Spleen (tissue), 11 donors: ENCODE results near the gene SCIMP. TPM values are rescaled to one million over a fixed set of nuclear protein-coding genes. Genes with fewer than 3 reads are reported as not detected.
"Not testable (repeated sequence)": the region's sequence is repeated elsewhere in the genome, so short reads cannot be mapped to it uniquely, and the experiment has no call there.

Experiments
- DNase-seq: peaks from one replicate; pipeline ENCODE4 v3.0.0-alpha.2; 2020
- H3K27ac ChIP-seq, 8 donors: fragments of 200-600 bp; sonication (generic) in 7 of 8; 1 replicate in 4 of 8; 2 replicates in 4 of 8; pipeline versions ENCODE4 v1.5.0 to v1.8.0; 2016 to 2021; ENCODE audit warnings: inconsistent platforms in 4 of 8, mild to moderate bottlenecking in 4 of 8, moderate library complexity in 1 of 8
- H3K27me3 ChIP-seq, 7 donors: fragments of 200-600 bp; sonication (generic) in 6 of 7; replicated peaks in 1 of 7; 1 replicate in 4 of 7; 2 replicates in 3 of 7; pipeline versions ENCODE4 v1.5.0 to v1.8.0; 2016 to 2021; ENCODE audit warnings: inconsistent platforms in 3 of 7, mild to moderate bottlenecking in 1 of 7
- H3K36me3 ChIP-seq, 6 donors: fragments of 200-600 bp; sonication (generic) in 5 of 6; 1 replicate in 4 of 6; 2 replicates in 2 of 6; pipeline versions ENCODE4 v1.5.0 to v1.8.0; 2016 to 2021; ENCODE audit warnings: inconsistent platforms in 2 of 6
- H3K4me1 ChIP-seq, 6 donors: fragments of 200-600 bp; sonication (generic) in 5 of 6; 1 replicate in 3 of 6; 2 replicates in 3 of 6; pipeline versions ENCODE4 v1.5.0 to v1.8.0; 2016 to 2021; ENCODE audit warnings: inconsistent platforms in 3 of 6
- H3K4me3 ChIP-seq, 8 donors: fragments of 200-600 bp; sonication (generic) in 7 of 8; 1 replicate in 4 of 8; 2 replicates in 4 of 8; pipeline versions ENCODE4 v1.5.0 to v1.8.0; 2016 to 2021; ENCODE audit warnings: inconsistent platforms in 4 of 8, mild to moderate bottlenecking in 4 of 8, moderate library complexity in 2 of 8
- H3K9me3 ChIP-seq, 8 donors: fragments of 200-600 bp; sonication (generic) in 7 of 8; 1 replicate in 4 of 8; 2 replicates in 4 of 8; pipeline versions ENCODE4 v1.5.0 to v1.8.0; 2016 to 2021; ENCODE audit warnings: inconsistent platforms in 4 of 8
- CTCF ChIP-seq, 11 experiments: fragments of 200-600 bp in 7 of 11; fragments of 450-650 bp in 4 of 11; sonication (generic) in 4 of 11; IDR thresholded peaks in 8 of 11; conservative IDR thresholded peaks in 3 of 11; 1 replicate in 7 of 11; 2 replicates in 4 of 11; pipeline versions ENCODE4 v1.4.0 to v1.8.0; 2016 to 2021; ENCODE audit warnings: antibody characterized with exemption in 11 of 11, inconsistent platforms in 4 of 11, mild to moderate bottlenecking in 1 of 11
- POLR2A ChIP-seq, 3 donors: fragments of 450-650 bp; IDR thresholded peaks; one replicate each; pipeline ENCODE4 v1.5.1; 2017; ENCODE audit warnings: antibody characterized with exemption in 3 of 3, mild to moderate bottlenecking in 1 of 3
- POLR2AphosphoS5 ChIP-seq, 3 donors: sonication (generic); formaldehyde crosslinking; IDR thresholded peaks; one replicate each; pipeline ENCODE4 v1.5.1; 2017; ENCODE audit warnings: antibody characterized with exemption in 3 of 3
- WGBS, 5 donors: extraction: QIAGEN DNeasy Blood & Tissue Kit in 3 of 5; methylation state at CpG; one replicate each; pipeline versions ENCODE4 v1.1.5 to v1.1.7; 2013 to 2018; 5-methylcytosine and 5-hydroxymethylcytosine counted together
- intact Hi-C: fragments of 100-400 bp; cut with DNase I; formaldehyde crosslinking; loops from one replicate; pipeline ENCODE4 v1.15.0; 2023; ENCODE audit warnings: low total_unique reads
- polyA plus RNA-seq, 3 donors: library from polyadenylated mRNA; stranded (reverse); fragments of 200-250 nt; gene quantifications; one replicate each; pipeline ENCODE4 v1.2.1, GENCODE V29; 2013
- total RNA-seq, 7 donors: library from RNA; depleted of rRNA in 3 of 7; stranded (reverse); fragments of >200 nt in 3 of 7; fragmentation: NEBNext Ultra II Directional in 4 of 7; extraction: Animal tissue kit (Norgen Biotek cat#: 25700) in 4 of 7; gene quantifications; one replicate each; pipeline versions ENCODE4 v1.1.0 to v1.2.1, GENCODE V29; 2016 to 2021
- donor health status: healthy with polysubstance abuse.
- donor health status: DM: no; HTN: no; CAD: no; lungs with moderate emphysema.
- donor health status: DM: no; HTN: no; CAD: no.
- donor health status: Bipolar disorder and iron deficiency.
- donor health status: healthy.
- donor health status: DM: no; HTN: no; CAD: no.
- donor health status: DM: yes; HTN: yes; CAD: no.

The SCIMP gene
- total and polyA plus RNA-seq, 10 donors = 18.9 to 102 (median 77.5) TPM

GRCh38 chr17:5237541-5238016 is 2.9 kb upstream of the SCIMP start:
- Histone ChIP-seq H3K27ac (peak overlapping the region in 7 of 8 donors; percentile 37 to 93 (median 81)), H3K4me3 (peak overlapping the region in 1 of 8 donors; percentile 1), H3K27me3 (no peaks in the 10 kb centered on the region), H3K4me1 (peaks cover 0 to 77% (median 42%) of the 10 kb centered on the region in 6 donors), H3K36me3 (peaks cover 0 to 5% (median 0%) of the 10 kb centered on the region in 6 donors), H3K9me3 (no peaks in the 10 kb centered on the region)
- no peak for TF ChIP-seq POLR2A (IDR thresholded peaks at IDR 0.05)
- TF ChIP-seq CTCF (IDR thresholded peaks at IDR 0.05 in 8 of 11, conservative IDR thresholded peaks at IDR 0.05 in 3 of 11) = peak; percentile 43 to 83 (median 78)
- peak in 1 of 3 donors; percentile 60 for TF ChIP-seq POLR2AphosphoS5 (IDR thresholded peaks at IDR 0.05)
- intact Hi-C loops = loop anchor here (5.0 kb wide), 1 partner anchor 35 kb away; no protein-coding TSS in a partner anchor
- WGBS, 5 donors = 19 to 24% (median 20%) methylated on average over 5 to 6 of the region's 6 CpGs
- DNase-seq = peak; percentile 80

GRCh38 chr17:5236938-5237540 is 2.4 kb upstream of the SCIMP start:
- no peak for TF ChIP-seq POLR2AphosphoS5 (IDR thresholded peaks at IDR 0.05)
- Histone ChIP-seq H3K9me3 (no peaks in the 10 kb centered on the region), H3K4me1 (peaks cover 0 to 77% (median 40%) of the 10 kb centered on the region in 6 donors), H3K4me3 (peak overlapping the region in 1 of 8 donors; percentile 1), H3K27ac (peak overlapping the region; percentile 37 to 93 (median 74)), H3K36me3 (peaks cover 0 to 9% (median 0%) of the 10 kb centered on the region in 6 donors), H3K27me3 (no peaks in the 10 kb centered on the region)
- intact Hi-C loops = loop anchor here (5.0 kb wide), 1 partner anchor 35 kb away; no protein-coding TSS in a partner anchor
- WGBS, 5 donors = 51 to 63% (median 60%) methylated on average over 3 of the region's 3 CpGs
- DNase-seq = no peak

GRCh38 chr17:5233492-5233891 is 1.2 kb downstream of the SCIMP start:
- DNase-seq = peak; percentile 54
- Histone ChIP-seq H3K4me1 (peaks cover 0 to 99% (median 59%) of the 10 kb centered on the region in 6 donors), H3K27ac (peak overlapping the region in 7 of 8 donors; percentile 75 to 93 (median 83)), H3K4me3 (peak overlapping the region in 7 of 8 donors; percentile 17 to 70 (median 40)), H3K36me3 (peaks cover 0 to 43% (median 0%) of the 10 kb centered on the region in 6 donors)
- H3K27me3 ChIP-seq, intact Hi-C loops, H3K9me3 ChIP-seq: not testable (repeated sequence)
- 80 to 93% (median 86%) methylated on average over 7 of the region's 7 CpGs for WGBS, 5 donors

DNA sequence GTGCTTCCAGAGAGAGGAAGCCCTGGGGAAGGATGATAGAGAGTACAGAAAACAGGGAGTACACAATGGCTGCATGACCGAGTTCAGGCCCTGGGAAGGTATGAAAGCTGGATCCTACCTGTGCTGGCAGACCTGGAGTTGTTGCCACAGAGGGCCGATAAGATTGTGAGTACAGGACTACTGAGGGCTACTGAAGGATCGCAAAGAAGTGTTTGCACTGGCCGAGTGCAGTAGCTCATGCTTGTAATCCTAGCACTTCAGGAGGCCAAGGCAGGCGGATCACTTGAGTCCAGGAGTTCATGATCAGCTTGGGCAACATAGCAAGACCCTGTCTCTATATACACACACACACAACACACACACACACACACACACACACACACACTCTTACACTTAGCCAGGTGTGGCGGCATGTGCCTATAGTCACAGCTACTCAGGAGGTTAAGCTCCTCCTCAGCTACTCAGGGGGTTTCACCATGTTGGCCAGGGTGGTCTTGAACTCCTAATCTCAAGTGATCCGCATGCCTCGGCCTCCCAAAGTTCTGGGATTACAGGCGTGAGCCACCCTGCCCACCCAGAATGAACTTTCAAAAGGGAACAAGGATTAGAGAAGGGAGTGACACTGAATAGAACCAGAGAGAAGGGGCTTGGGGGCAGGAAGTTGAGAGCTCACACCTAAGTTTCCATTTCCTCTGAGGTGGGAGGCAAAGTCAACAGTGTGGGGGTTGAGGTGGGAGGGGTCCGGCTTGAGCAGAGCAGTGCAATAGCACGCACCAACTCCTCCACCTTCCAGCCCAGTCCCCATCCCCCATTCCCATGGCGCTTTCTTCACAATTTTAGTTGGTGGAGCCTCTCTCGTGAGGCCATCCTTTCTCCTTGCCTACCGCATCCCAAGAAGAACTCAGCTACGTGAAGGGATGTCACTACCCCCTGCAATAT is 7.5 kb downstream of the SCIMP start:
- peak; percentile 87 for DNase-seq
- TF ChIP-seq POLR2AphosphoS5 (IDR thresholded peaks at IDR 0.05) (peak in 2 of 3 donors; percentile 43 to 74), CTCF (IDR thresholded peaks at IDR 0.05 in 8 of 11, conservative IDR thresholded peaks at IDR 0.05 in 3 of 11) (peak in 1 of 11 experiments; percentile 7), POLR2A (IDR thresholded peaks at IDR 0.05) (no peak)
- Histone ChIP-seq H3K4me3 (peak overlapping the region in 2 of 8 donors; percentile 3 to 45), H3K4me1 (peaks cover 16 to 100% (median 82%) of the 10 kb centered on the region in 6 donors), H3K27me3 (no peaks in the 10 kb centered on the region), H3K27ac (peak overlapping the region; percentile 74 to 93 (median 81)), H3K36me3 (peaks cover 0 to 74% (median 0%) of the 10 kb centered on the region in 6 donors), H3K9me3 (no peaks in the 10 kb centered on the region)
- WGBS, 5 donors = 69 to 79% (median 73%) methylated on average over 15 of the region's 15 CpGs
- intact Hi-C loops = no loop called here
